ENCODE results near the gene TJAP1. TPM values are rescaled to one million over a fixed set of nuclear protein-coding genes. Genes with fewer than 3 reads are reported as not detected.

TJAP1 gene
- total and polyA plus RNA-seq, 5 experiments from 2014 or later, result 5.1 to 54.7 (median 12.1) TPM

DNA sequence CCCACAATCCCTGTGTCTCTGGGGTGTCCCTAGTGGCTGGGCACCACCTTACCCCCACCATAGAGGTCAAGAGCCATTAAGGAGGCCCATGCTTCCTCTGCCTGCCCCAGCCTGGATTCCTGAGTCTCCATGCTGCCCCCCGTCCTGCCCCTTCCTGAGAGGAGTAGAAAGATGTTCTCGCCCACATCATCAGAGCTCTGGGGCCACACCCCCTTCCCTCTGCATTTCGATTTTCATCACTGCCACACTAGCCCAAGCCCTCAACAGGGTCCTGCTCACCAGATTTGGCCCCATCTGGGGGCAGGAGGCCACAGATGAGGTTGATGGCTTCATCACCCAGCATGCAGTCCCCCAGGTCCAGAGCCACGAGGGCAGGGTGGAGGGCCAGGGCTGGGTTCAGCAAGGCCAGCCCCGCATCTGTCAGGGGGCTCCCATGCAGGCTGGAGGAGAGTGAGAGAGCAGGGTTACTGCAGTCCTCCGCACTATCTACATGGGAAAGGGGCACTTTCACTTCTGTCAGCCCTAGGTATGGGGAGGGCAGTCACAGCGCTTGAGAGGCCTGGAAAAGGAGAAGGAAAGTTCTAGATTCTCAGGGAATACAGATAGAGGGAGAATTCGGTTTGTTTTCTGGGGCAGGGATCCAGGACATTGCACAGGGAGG lies 31.2 kb downstream of the TJAP1 start:
- Mint-ChIP-seq H3K36me3 (peaks cover 4 to 47% (median 6%) of the 10 kb centered on the region in 3 donors), H3K27ac (peak overlapping the region in 7 of 10 donors; percentile 11 to 91 (median 43)), H3K4me3 (peak overlapping the region; percentile 69 to 93 (median 84)), H3K9me3 (no peaks in the 10 kb centered on the region), H3K4me1 (peaks cover 12 to 39% (median 28%) of the 10 kb centered on the region in 4 donors), H3K27me3 (peaks cover 14 to 26% (median 18%) of the 10 kb centered on the region in 5 donors)
- POLR2A ChIA-PET, result interaction anchor here (4.3 kb wide), 1 partner anchor 8 kb away, joined by 17 read pairs; the partner anchor contains the start of genes POLR1C and YIPF3
- DNase-seq (peak in 1 of 10 donors; percentile 58), ATAC-seq (no peak)

GRCh38 chr6:43509142-43509983 lies 32.0 kb downstream of the TJAP1 start:
- POLR2A ChIA-PET, result interaction anchor here (0.7 to 4.3 kb wide), 5 partner anchors 7 to 125 kb away, joined by 3 to 17 read pairs (median 5); partner anchors contain the start of genes ABCC10, POLR1C, TJAP1 and YIPF3
- ATAC-seq (peak in 1 of 2 donors; percentile 10), DNase-seq (peak in 3 of 10 donors; percentile 10 to 47 (median 21))
- peaks cover 14 to 26% (median 18%) of the 10 kb centered on the region in 5 donors for H3K27me3 Mint-ChIP-seq
- H3K4me1 Mint-ChIP-seq, result peaks cover 13 to 40% (median 28%) of the 10 kb centered on the region in 4 donors
- peaks cover 4 to 45% (median 4%) of the 10 kb centered on the region in 3 donors for H3K36me3 Mint-ChIP-seq
- H3K9me3 Mint-ChIP-seq, result no peaks in the 10 kb centered on the region
- H3K27ac Mint-ChIP-seq, result peak overlapping the region in 8 of 10 donors; percentile 6 to 91 (median 53)
- H3K4me3 Mint-ChIP-seq, result peak overlapping the region; percentile 69 to 93 (median 86)

DNA sequence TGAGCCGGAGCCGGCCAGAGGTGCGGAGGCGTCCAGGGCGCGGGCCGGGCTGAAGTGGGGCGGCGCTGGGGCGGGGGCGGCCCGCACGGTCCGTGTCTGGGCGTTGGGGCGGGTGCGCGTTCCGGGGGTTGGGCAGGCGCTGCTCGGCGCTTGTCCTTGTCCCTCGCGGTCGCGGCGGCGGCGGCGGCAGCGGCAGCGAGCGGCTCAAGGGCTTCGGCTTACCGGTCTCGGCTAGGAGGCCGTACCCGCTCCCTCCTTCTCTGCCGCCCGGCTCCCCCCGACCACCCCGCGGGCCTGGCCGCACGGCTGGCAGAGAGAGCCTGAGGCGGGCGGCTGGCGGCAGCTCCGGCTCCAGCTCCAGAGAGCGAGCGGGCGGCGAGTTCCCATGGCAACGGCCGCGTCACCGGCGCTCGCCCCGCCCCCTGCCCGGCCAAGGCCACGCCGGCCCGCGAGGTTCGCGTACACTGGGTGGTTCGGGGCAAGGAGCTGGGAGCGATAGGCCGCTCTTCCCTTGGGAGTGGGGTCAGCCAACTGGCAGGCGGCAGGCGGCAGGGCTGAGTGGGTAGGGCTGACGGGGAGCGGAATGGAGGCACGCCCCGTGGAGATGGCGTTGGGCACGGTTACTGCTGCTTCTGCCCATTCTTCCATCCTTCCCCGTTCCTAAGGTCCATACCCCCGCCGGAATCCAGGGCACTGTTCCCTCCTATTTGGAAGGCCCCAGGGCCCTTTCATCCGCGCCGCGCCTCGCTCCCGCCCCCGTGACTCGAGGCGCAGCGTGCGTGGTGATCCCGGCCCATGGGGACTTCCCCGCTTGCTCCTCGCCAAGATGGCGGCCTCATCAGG lies 32.8 kb downstream of the TJAP1 start, which contains the start of gene LRRC73:
Gene LRRC73, minus strand, starts transcription at position 363 of the 843 bp plus-strand sequence. CDS start 561 bp downstream, outside the sequence.
- peak; percentile 75 to 77 for ATAC-seq
- no peaks in the 10 kb centered on the region for H3K9me3 Mint-ChIP-seq
- H3K4me3 Mint-ChIP-seq, result peak within 1 kb of the TSS; percentile 69 to 93 (median 86)
- H3K4me1 Mint-ChIP-seq, result peaks cover 19 to 40% (median 28%) of the 10 kb centered on the region in 4 donors
- H3K27ac Mint-ChIP-seq, result peak within 1 kb of the TSS in 9 of 10 donors; percentile 35 to 91 (median 63)
- peaks cover 14 to 26% (median 18%) of the 10 kb centered on the region in 5 donors for H3K27me3 Mint-ChIP-seq
- H3K36me3 Mint-ChIP-seq, result peaks cover 4 to 47% (median 4%) of the 10 kb centered on the region in 3 donors
- peak; percentile 58 to 85 (median 72) for DNase-seq
- POLR2A ChIA-PET, result interaction anchor here (0.7 to 2.2 kb wide), 4 partner anchors 33 to 126 kb away, joined by 3 to 9 read pairs (median 4); partner anchors contain the start of genes ABCC10 and TJAP1

DNA sequence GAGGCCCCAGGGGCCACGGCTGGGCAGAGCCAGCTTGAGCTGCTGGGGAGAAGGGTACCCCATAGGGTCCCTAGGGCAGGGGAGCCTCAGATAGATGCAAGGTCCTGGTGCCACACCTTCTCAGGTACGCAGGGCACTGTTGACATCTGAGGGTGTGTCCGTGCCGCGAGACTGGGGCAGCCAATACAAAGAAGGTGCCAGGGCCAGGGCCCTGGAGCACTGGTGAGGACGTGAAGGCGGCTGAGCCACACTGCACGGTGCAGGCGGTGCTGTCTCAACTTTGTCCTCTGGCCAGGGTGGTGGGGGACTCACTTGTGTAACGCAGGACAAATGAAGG lies 33.4 kb downstream of the TJAP1 start:
- Mint-ChIP-seq H3K27ac (peak overlapping the region in 3 of 10 donors; percentile 14 to 63 (median 33)), H3K4me1 (peaks cover 22 to 40% (median 28%) of the 10 kb centered on the region in 4 donors), H3K36me3 (peaks cover 4 to 48% (median 4%) of the 10 kb centered on the region in 3 donors), H3K27me3 (peaks cover 14 to 26% (median 18%) of the 10 kb centered on the region in 5 donors), H3K9me3 (no peaks in the 10 kb centered on the region), H3K4me3 (peak overlapping the region in 9 of 10 donors; percentile 6 to 82 (median 63))
- POLR2A ChIA-PET, result interaction anchor here (1.1 to 2.2 kb wide), 3 partner anchors 33 to 283 kb away, joined by 3 to 9 read pairs (median 4); partner anchors contain the start of gene TJAP1
- DNase-seq (peak in 1 of 10 donors; percentile 63), ATAC-seq (no peak)

DNA sequence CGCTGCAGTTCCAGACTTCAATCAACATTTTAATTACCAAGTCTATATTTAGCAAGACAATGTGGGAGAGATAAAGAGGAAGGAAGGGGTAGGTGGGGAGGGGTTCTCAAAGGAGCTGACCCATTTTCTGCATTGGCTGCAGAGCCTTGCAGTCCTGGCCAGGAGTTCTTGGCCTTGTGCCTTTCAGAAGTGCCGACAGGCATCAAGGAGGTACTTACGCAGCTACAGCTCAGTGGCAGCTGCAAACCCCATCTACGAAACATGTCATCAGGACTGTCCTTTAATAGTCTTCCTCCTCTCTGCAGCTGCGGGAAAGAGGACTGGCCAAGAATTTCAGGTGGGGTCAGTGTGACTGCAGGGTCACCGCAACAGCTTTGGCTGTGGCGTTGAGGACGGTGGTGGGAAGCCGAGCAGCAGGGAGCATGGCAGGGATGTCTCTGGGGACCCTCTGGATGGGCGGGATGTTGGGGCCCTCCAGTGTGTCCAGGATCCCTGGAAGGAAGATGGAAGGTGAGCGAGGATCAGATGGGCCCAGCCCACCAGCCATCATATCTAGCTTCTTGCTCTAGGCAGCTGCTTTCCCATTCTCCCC lies 34.5 kb downstream of the TJAP1 start:
- DNase-seq (no peak), ATAC-seq (no peak)
- POLR2A ChIA-PET, result interaction anchor here (0.5 to 1.3 kb wide), 3 partner anchors 284 to 585 kb away, joined by 3 to 4 read pairs (median 3); no protein-coding TSS in a partner anchor
- Mint-ChIP-seq H3K27me3 (peaks cover 14 to 26% (median 18%) of the 10 kb centered on the region in 5 donors), H3K4me3 (peak overlapping the region in 5 of 10 donors; percentile 4 to 65 (median 31)), H3K27ac (peak overlapping the region in 5 of 10 donors; percentile 10 to 71 (median 38)), H3K36me3 (peaks cover 4 to 50% (median 4%) of the 10 kb centered on the region in 3 donors), H3K4me1 (peaks cover 21 to 36% (median 26%) of the 10 kb centered on the region in 4 donors), H3K9me3 (no peaks in the 10 kb centered on the region)

GRCh38 chr6:43515808-43516207 lies 38.4 kb downstream of the TJAP1 start:
- Mint-ChIP-seq H3K27ac (peak overlapping the region in 1 of 10 donors; percentile 34), H3K4me1 (peaks cover 10 to 17% (median 15%) of the 10 kb centered on the region in 4 donors), H3K9me3 (no peaks in the 10 kb centered on the region), H3K27me3 (no peaks in the 10 kb centered on the region), H3K4me3 (no peak overlapping the region), H3K36me3 (peaks cover 0 to 46% (median 8%) of the 10 kb centered on the region in 3 donors)
- POLR2A ChIA-PET, result interaction anchor here (0.5 to 3.1 kb wide), 10 partner anchors 9 to 536 kb away, joined by 3 to 17 read pairs (median 4); partner anchors contain the start of genes ABCC10, DLK2, KLHDC3 and MEA1
- DNase-seq (no peak), ATAC-seq (no peak)

DNA sequence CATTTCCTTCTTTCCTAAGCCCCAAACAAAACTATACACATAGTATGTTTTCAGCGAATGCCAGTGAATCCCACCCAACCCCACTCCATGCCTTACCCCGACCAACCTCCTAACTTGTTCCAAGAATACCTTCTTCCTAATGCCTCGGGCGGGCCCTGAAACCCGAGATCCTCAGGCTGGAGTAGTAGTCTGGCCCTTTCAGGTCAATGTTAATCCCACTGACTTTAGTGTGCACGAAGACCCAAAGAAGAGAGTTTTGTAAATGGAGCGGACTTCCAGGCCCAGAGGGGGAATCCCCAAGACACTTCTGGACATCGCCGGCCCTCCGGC lies 39.0 kb downstream of the TJAP1 start:
- no peak overlapping the region for H3K27ac Mint-ChIP-seq
- peaks cover 0 to 41% (median 9%) of the 10 kb centered on the region in 3 donors for H3K36me3 Mint-ChIP-seq
- peaks cover 9 to 17% (median 14%) of the 10 kb centered on the region in 4 donors for H3K4me1 Mint-ChIP-seq
- POLR2A ChIA-PET, result interaction anchor here (0.6 to 3.1 kb wide), 16 partner anchors 9 to 1589 kb away, joined by 3 to 17 read pairs (median 4); partner anchors contain the start of genes ABCC10, CUL9, DLK2 and KLHDC3
- no peaks in the 10 kb centered on the region for H3K9me3 Mint-ChIP-seq
- H3K27me3 Mint-ChIP-seq, result no peaks in the 10 kb centered on the region
- H3K4me3 Mint-ChIP-seq, result no peak overlapping the region
- DNase-seq, result no peak
- ATAC-seq, result peak; percentile 1 to 16

- DNase-seq, result peak; percentile 87 to 98 (median 96)
- Mint-ChIP-seq H3K4me3 (no peak within 1 kb of the TSS), H3K36me3 (peaks cover 0 to 35% (median 8%) of the 10 kb centered on the region in 3 donors), H3K4me1 (peaks cover 5 to 17% (median 10%) of the 10 kb centered on the region in 4 donors), H3K27me3 (no peaks in the 10 kb centered on the region), H3K27ac (peak within 1 kb of the TSS in 1 of 10 donors; percentile 34), H3K9me3 (no peaks in the 10 kb centered on the region)
- peak; percentile 95 to 96 for ATAC-seq
- POLR2A ChIA-PET, result interaction anchor here (0.6 to 3.1 kb wide), 18 partner anchors 9 to 1590 kb away, joined by 3 to 17 read pairs (median 4); partner anchors contain the start of genes ABCC10, CUL9, DLK2 and TJAP1
These were observed 39.5 kb downstream of the TJAP1 start, which contains the start of the genes POLR1C and YIPF3 for GRCh38 chr6:43516697-43517504. Gene POLR1C, plus strand, starts transcription at chr6:43517089. Its CDS starts 21 bp downstream, at chr6:43517110. Gene YIPF3, minus strand, starts transcription at chr6:43516926. Its CDS starts 119 bp downstream, at chr6:43516807.

- peak; percentile 11 to 15 for ATAC-seq
- POLR2A ChIA-PET, result interaction anchor here (0.5 to 3.1 kb wide), 14 partner anchors 8 to 538 kb away, joined by 3 to 17 read pairs (median 4); partner anchors contain the start of genes ABCC10, CUL9, XPO5 and ZNF318
- Mint-ChIP-seq H3K27ac (no peak overlapping the region), H3K27me3 (no peaks in the 10 kb centered on the region), H3K4me1 (peaks cover 5 to 17% (median 9%) of the 10 kb centered on the region in 4 donors), H3K36me3 (peaks cover 0 to 27% (median 8%) of the 10 kb centered on the region in 3 donors), H3K4me3 (no peak overlapping the region), H3K9me3 (no peaks in the 10 kb centered on the region)
- peak in 2 of 10 donors; percentile 22 to 45 for DNase-seq
These were observed 40.4 kb downstream of the TJAP1 start for GRCh38 chr6:43517505-43518357.

Data from naive thymus-derived CD8-positive, alpha-beta T cell (primary cell).